Fibroblast of skin of left quadriceps (primary cell): ENCODE measurements around the gene SNX9.
"Not testable (repeated sequence)": the region's sequence is repeated elsewhere in the genome, so short reads cannot be mapped to it uniquely, and the experiment has no call there.

Experiments
- DNase-seq, 2 experiments: peaks; one replicate each; pipeline ENCODE4 v3.0.0-alpha.2; 2013; ENCODE audit warnings: low read depth in 2 of 2

The SNX9 gene

GRCh38 chr6:157885876-157886275 lies 62.8 kb downstream of the SNX9 start:
- no peak for DNase-seq

DNA sequence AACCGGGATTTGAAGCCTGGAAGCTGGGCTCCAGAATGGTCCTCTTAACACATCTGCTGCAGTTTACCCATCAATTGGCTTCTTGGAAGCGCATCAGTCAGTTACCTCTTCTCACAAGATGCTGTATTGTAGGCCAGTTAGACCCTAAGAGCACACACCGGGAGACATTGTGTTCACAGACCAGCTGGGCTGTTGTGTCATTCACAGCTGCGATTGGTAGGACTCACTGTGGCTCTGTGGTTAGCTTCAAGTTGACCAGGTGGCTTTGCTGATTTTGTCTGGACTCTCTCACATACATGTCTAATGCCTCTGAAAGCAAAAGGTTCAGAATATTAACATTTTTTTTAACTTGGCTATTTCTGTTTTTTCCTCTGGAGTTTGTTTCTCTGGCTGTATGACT lies 64.8 kb downstream of the SNX9 start:
- DNase-seq, result no peak

- no peak for DNase-seq
These were observed 68.7 kb downstream of the SNX9 start for GRCh38 chr6:157891544-157892362.

GRCh38 chr6:157892363-157892877 lies 69.4 kb downstream of the SNX9 start:
- DNase-seq, result no peak

- DNase-seq, result no peak
These were observed 70.2 kb downstream of the SNX9 start for GRCh38 chr6:157893238-157893637.

DNA sequence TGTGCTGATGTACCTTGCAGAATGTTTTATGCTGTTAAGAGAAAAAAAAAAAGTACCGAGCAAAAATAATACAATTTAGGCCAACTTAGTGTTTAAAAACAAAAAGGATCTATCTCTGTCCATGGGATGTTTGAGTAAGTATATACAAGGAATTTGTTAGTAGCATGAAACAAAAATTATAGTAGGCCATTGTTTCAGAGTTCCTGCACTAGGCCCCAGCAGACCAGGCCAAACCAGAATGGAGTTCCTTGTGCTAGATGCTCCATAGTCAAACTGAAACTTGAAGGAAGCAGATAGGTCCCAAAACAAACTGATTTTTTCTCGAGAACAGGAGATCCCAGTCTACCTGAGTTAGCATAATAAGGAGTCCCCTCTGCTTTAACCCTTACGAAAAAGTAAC lies 72.5 kb downstream of the SNX9 start:
- no peak for DNase-seq

DNA sequence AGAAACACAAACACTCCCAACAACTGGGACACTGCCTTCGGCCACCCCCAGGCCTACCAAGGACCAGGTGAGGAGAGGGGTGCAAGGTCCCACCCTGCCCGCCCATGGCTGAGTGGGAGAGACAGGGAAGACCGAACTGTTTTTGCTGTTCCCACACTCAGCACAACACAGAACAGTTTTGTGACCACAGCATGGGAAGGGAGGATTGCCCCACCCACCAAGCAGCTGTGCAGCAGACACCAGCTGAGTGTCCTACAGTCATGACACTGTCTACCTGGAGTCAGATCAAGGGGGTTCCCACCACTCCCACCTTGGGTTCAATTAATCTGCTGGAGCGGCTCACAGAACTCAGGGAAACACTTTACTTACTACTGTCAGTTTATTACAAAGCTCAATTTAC lies 73.9 kb downstream of the SNX9 start:
- DNase-seq, result no peak

DNA sequence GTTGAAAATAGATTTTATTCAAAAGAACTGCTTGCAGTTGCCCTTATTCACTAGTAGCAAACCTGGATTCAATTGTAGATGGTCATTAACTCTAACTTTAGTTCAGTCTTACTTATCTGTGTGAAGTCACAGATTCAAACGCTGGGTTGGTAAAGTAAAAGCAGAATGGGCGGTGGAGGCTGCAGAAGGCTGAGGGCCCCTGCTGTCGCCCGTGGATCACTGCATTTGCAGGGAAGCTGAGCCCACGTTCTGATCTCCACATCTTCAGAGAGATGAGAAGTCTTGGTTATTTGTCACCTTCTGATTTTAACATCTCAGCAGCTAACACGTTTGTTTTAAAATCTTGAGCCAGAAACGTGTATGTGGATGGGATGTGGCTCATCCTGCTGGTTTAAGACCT lies 75.1 kb downstream of the SNX9 start:
- no peak for DNase-seq

GRCh38 chr6:157898640-157899039 lies 75.6 kb downstream of the SNX9 start:
- DNase-seq, result no peak

GRCh38 chr6:157900262-157900661 lies 77.2 kb downstream of the SNX9 start:
- not testable (repeated sequence) for DNase-seq

DNA sequence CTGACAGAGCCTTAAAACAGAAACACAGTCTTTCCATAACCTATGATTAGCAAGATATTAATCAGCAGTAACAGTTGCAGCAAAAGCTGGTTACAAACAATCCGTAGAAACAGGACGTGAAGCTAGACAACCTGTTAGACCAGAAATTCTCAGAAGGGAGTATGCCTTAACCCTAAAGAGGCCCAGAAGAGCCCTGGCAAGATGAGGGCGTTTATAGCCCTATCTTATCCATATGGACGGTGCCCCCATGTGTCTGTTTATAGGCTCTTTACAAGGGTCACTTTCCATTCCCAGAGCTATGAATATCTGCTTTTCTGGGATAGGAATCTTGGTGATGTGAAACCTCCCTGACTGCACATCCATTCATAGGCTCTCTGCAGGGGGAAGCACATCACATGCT lies 77.7 kb downstream of the SNX9 start:
- not testable (repeated sequence) for DNase-seq

DNA sequence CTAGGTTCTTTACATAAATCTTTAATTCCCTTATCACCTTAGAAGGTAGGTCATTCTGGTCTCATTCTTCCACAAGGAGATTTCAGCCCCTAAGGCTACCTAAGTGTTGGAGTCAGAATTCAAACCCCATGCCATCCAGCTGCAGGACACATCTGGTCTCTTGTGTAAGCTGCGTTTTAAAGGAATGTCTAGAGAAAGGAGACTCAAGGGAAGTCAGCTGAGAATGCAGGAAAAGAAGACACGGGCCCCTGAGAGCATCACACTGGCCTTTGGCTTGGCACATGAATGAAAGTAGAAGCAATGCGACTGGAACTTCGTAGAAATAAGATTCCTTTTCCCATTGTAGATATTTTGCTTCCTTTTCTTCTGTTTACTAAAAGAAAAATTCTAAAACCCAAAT lies 82.0 kb downstream of the SNX9 start:
- DNase-seq, result no peak

GRCh38 chr6:157905590-157906342 lies 82.7 kb downstream of the SNX9 start:
- no peak for DNase-seq

GRCh38 chr6:157906537-157907061 lies 83.6 kb downstream of the SNX9 start:
- no peak for DNase-seq

DNA sequence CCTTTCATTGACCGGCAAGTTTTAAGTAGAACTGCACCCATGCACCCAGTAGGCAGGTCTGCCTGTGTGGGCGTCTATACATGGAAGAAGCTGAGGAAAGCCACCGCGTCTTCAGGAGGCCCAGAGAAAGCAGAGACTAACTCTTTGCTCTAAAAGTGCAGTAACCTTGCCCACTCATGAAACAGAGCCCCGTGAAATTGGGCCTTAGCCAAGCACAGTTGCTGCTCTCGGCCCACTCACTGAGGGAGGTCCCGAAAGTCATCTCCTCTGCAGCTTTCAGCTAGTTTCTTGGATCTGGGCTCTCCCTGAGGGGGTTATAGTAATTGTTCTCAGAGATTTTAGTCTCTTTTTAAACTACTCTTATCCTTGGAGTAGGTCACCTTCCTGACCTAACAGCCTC lies 84.6 kb downstream of the SNX9 start:
- no peak for DNase-seq

- DNase-seq, result no peak
These were observed 85.6 kb downstream of the SNX9 start for GRCh38 chr6:157908369-157909281.

GRCh38 chr6:157909282-157909664 lies 86.2 kb downstream of the SNX9 start:
- DNase-seq, result no peak

- no peak for DNase-seq
These were observed 88.2 kb downstream of the SNX9 start for GRCh38 chr6:157911278-157911677.

DNA sequence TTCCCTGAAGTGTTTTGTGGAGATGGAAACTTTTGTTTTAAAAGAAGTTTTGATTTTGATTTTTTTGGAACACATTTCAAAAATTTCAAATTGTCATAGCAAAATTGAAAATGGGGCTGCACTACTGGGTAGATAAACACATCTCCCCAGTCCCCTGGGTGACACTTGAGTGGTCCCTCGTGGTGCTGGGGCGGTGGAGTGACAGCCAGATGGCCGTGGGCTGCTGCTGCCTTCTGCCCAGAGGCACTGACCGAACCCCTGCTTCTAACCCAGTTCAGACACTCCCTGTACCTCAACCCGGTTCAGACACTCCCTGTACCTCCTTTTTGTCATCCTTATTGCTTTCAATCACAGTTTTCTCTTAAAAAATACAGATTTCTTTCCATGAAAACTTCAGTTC lies 88.7 kb downstream of the SNX9 start:
- no peak for DNase-seq

DNA sequence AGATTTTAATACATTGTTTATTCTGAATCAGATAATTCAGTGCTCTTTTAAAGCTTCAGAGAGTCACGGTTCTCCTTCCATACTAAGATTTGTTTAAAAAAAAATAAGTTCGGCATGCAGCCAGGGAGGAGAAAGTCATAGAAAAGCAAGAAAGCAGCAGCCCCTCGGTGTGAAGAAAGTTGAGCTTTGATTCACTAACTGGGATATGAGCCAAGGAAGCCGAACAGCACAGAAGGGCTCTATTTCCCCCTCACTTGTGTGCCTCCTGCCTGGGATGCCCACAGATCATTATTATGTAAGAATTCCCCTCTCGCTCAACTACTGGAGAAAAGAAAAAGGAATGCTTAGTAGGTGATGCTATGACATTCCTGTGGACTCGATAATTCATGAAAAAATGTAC lies 89.3 kb downstream of the SNX9 start:
- DNase-seq, result peak; percentile 75 to 79

GRCh38 chr6:157921685-157922367 lies 98.8 kb downstream of the SNX9 start:
- DNase-seq, result peak; percentile 32 to 45
